Adrenal gland (tissue), 12 donors: ENCODE measurements around the gene SLC43A3. TPM values are rescaled to one million over a fixed set of nuclear protein-coding genes. Genes with fewer than 3 reads are reported as not detected.

Experiments used
- DNase-seq, 7 donors: peaks; one replicate each; pipeline ENCODE4 v3.0.0-alpha.2; 2019 to 2020
- H3K27ac ChIP-seq, 5 donors: fragments of 200-600 bp; sonication (generic) in 4 of 5; 1 replicate in 3 of 5; 2 replicates in 2 of 5; pipeline versions ENCODE4 v1.5.1 to v1.8.0; 2016 to 2020; ENCODE audit warnings: mild to moderate bottlenecking in 1 of 5
- H3K27me3 ChIP-seq: fragments of 200-600 bp; 2 replicates; pipeline ENCODE4 v1.8.0; 2021
- H3K36me3 ChIP-seq, 2 donors: fragments of 200-600 bp; replicated peaks in 1 of 2; 1 replicate in 1 of 2; 2 replicates in 1 of 2; pipeline versions ENCODE4 v1.5.1 to v1.8.0; 2018 to 2022
- H3K4me1 ChIP-seq, 2 donors: fragments of 200-600 bp; replicated peaks in 1 of 2; 1 replicate in 1 of 2; 2 replicates in 1 of 2; pipeline versions ENCODE4 v1.5.1 to v1.8.0; 2018 to 2021
- H3K4me3 ChIP-seq, 4 donors: fragments of 200-600 bp; sonication (generic) in 3 of 4; one replicate each; pipeline ENCODE4 v1.5.1; 2016 to 2018
- H3K9me3 ChIP-seq, 3 donors: fragments of 200-600 bp; sonication (generic) in 1 of 3; replicated peaks in 1 of 3; 1 replicate in 2 of 3; 2 replicates in 1 of 3; pipeline versions ENCODE4 v1.5.1 to v1.8.0; 2016 to 2021
- POLR2A ChIP-seq, 2 donors: fragments of 450-650 bp; IDR thresholded peaks; one replicate each; pipeline ENCODE4 v1.6.1; 2017; ENCODE audit warnings: antibody characterized with exemption in 2 of 2, mild to moderate bottlenecking in 2 of 2, moderate library complexity in 1 of 2
- WGBS, 4 donors: extraction: QIAGEN DNeasy Blood & Tissue Kit in 2 of 4; methylation state at CpG; one replicate each; pipeline versions ENCODE4 v1.1.5 to v1.1.7; 2013 to 2017; 5-methylcytosine and 5-hydroxymethylcytosine counted together
- intact Hi-C, 2 donors: fragments of 100-400 bp; cut with DNase I; formaldehyde crosslinking; loops; one replicate each; pipeline versions ENCODE4 v1.14.1 to v1.15.0; 2022 to 2023
- polyA plus RNA-seq, 3 donors: library from polyadenylated mRNA; stranded (reverse); fragments of 200-250 nt in 2 of 3; fragments of 350-450 nt in 1 of 3; fragmentation: Illumina TruSeq in 1 of 3; extraction: RNeasy Lipid Tissue Mini Kit (QIAGEN cat#74804) in 1 of 3; gene quantifications; one replicate each; pipeline ENCODE4 v1.2.3, GENCODE V29; 2013 to 2014
- total RNA-seq, 9 donors: library from RNA; depleted of rRNA in 4 of 9; stranded (reverse); fragments of >200 nt in 4 of 9; fragments of 120-200 nt in 1 of 9; fragmentation: NEBNext Ultra II Directional in 1 of 9; extraction: Animal tissue kit (Norgen Biotek cat#: 25700) in 1 of 9; gene quantifications; one replicate each; pipeline versions ENCODE4 v1.1.0 to v1.2.4, GENCODE V29; 2013 to 2023
- TF ChIP-seq, protein P1 (sequence below), 6 experiments: fragments of 450-650 bp in 4 of 6; fragments of 200-600 bp in 2 of 6; sonication (generic) in 1 of 6; IDR thresholded peaks; 1 replicate in 5 of 6; 2 replicates in 1 of 6; pipeline versions ENCODE4 v1.5.1 to v1.8.0; 2016 to 2021; ENCODE audit warnings: antibody characterized with exemption in 6 of 6, mild to moderate bottlenecking in 2 of 6, moderate library complexity in 1 of 6
- donor health status: healthy with polysubstance abuse.
- donor health status: Bipolar disorder and iron deficiency.
- donor health status: DM: yes; HTN: yes; CAD: no.
- donor health status: DM: no; HTN: no; CAD: no.
- donor health status: DM: no; HTN: no; CAD: no.
- donor health status: DM: yes; HTN: yes; CAD: no.

Gene SLC43A3
- total and polyA plus RNA-seq, 12 donors, result 14.0 to 72.7 (median 27.3) TPM

DNA sequence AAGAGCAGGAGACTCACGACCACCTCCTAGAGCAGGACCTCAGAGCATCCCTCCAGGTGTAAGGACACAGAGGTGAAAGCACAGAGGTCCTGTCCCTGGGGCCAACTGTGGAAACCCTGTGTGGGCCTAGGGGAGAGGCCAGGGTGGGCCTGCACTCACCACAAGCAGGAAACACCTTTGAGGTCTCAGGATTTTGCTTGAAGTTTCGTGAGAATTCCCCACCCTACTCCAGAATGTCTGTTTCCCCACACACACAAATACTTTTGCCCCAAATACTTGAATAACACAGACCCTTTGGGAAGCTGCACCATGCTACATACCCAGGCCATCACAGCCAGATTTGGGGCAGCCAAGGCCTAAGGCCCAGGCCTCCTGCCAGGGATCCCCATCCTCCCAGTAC, 18.1 kb downstream of the SLC43A3 start:
- no peak overlapping the region for H3K27ac ChIP-seq
- H3K4me1 ChIP-seq, result peaks cover 0 to 10% of the 10 kb centered on the region in 2 donors
- no peak for DNase-seq
- no peak overlapping the region for H3K4me3 ChIP-seq
- intact Hi-C loops, result no loop called here
- peaks cover 0 to 53% of the 10 kb centered on the region in 2 donors for H3K36me3 ChIP-seq
- TF ChIP-seq, protein P1, sequence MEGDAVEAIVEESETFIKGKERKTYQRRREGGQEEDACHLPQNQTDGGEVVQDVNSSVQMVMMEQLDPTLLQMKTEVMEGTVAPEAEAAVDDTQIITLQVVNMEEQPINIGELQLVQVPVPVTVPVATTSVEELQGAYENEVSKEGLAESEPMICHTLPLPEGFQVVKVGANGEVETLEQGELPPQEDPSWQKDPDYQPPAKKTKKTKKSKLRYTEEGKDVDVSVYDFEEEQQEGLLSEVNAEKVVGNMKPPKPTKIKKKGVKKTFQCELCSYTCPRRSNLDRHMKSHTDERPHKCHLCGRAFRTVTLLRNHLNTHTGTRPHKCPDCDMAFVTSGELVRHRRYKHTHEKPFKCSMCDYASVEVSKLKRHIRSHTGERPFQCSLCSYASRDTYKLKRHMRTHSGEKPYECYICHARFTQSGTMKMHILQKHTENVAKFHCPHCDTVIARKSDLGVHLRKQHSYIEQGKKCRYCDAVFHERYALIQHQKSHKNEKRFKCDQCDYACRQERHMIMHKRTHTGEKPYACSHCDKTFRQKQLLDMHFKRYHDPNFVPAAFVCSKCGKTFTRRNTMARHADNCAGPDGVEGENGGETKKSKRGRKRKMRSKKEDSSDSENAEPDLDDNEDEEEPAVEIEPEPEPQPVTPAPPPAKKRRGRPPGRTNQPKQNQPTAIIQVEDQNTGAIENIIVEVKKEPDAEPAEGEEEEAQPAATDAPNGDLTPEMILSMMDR (IDR thresholded peaks at IDR 0.05), result no peak
- no peak for TF ChIP-seq POLR2A (IDR thresholded peaks at IDR 0.05)
- no peaks in the 10 kb centered on the region for H3K27me3 ChIP-seq
- no peaks in the 10 kb centered on the region for H3K9me3 ChIP-seq
- 81 to 89% (median 87%) methylated on average over 2 of the region's 2 CpGs for WGBS, 4 donors

DNA sequence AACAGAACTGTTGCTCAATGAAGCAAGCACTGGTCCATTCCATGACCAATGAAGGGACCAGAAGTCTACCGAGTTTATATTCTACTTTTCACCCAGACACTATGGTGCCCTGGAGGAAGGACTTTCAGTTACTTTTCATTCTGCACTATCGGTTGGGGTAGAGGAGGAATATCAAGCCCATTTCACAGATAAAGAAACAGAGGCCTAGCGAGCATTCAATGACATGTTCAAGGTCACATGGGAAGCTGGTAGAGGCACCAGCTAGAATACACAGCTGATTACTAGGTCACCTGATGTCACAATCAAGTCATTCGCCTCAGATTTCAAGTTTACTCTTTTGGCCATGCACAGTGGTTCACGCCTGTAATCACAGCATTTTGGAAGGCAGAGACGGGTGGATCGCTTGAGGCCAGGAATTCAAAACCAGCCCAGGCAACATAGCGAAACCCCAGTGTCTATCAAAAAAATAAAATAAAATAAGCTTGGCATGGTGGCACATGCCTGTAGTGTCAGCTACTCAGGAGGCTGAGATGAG, 18.9 kb downstream of the SLC43A3 start:
- no peak for TF ChIP-seq POLR2A (IDR thresholded peaks at IDR 0.05)
- TF ChIP-seq, protein P1 (IDR thresholded peaks at IDR 0.05), result no peak
- Histone ChIP-seq H3K36me3 (peaks cover 0 to 46% of the 10 kb centered on the region in 2 donors), H3K4me3 (no peak overlapping the region), H3K27ac (no peak overlapping the region), H3K27me3 (no peaks in the 10 kb centered on the region), H3K4me1 (peaks cover 0 to 10% of the 10 kb centered on the region in 2 donors), H3K9me3 (no peaks in the 10 kb centered on the region)
- 94 to 98% (median 95%) methylated on average over 8 of the region's 8 CpGs for WGBS, 4 donors
- intact Hi-C loops, result no loop called here
- DNase-seq, result no peak

DNA sequence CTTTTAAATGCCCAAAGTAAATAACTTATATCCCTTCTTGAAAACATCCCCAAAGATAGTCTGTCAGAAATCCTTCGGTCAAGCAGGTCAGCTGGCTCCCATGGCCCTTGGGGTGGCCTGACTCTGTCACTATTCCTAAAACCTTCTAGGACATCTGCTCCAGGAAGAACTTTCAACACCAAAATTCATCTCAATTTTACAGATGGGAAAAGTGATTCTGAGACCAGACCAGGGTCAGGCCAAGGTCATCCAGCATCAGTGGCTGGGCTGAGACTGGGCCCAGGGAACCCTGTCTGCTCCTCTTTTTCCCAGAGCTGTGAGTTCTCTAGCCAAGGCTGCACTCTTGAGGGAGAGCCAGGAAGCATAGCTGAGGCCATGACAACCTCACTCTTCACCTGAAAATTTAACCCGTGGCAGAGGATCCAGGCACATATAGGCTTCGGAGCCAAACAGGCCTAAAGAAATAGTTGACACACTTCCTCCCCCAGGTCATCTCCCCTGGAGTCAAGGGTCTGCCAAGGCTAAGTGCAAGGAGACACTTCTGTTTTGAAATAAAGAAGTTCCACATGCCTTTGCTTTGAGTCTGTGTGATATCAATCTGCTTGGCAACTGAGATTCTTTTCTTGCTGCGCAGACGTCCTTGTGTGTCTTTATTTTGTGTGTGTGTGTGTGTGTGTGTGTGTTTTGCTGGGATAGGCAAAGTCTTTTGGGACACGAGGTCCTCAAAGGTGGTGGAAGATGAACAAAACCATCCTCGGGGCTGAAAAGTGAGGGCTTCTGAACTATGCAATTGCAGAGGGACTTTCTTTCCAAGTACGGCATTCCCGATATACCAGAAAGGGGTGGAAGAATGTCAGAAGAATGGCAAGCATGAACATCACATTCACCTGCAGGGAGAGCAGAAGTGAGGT, 19.7 kb downstream of the SLC43A3 start:
- TF ChIP-seq, protein P1 (IDR thresholded peaks at IDR 0.05), result no peak
- no peak for TF ChIP-seq POLR2A (IDR thresholded peaks at IDR 0.05)
- intact Hi-C loops, result no loop called here
- peaks cover 0 to 10% of the 10 kb centered on the region in 2 donors for H3K4me1 ChIP-seq
- H3K36me3 ChIP-seq, result peaks cover 0 to 42% of the 10 kb centered on the region in 2 donors
- 80 to 85% (median 83%) methylated on average over 9 of the region's 9 CpGs for WGBS, 4 donors
- H3K27ac ChIP-seq, result no peak overlapping the region
- no peak overlapping the region for H3K4me3 ChIP-seq
- no peaks in the 10 kb centered on the region for H3K9me3 ChIP-seq
- DNase-seq, result no peak
- H3K27me3 ChIP-seq, result no peaks in the 10 kb centered on the region

DNA sequence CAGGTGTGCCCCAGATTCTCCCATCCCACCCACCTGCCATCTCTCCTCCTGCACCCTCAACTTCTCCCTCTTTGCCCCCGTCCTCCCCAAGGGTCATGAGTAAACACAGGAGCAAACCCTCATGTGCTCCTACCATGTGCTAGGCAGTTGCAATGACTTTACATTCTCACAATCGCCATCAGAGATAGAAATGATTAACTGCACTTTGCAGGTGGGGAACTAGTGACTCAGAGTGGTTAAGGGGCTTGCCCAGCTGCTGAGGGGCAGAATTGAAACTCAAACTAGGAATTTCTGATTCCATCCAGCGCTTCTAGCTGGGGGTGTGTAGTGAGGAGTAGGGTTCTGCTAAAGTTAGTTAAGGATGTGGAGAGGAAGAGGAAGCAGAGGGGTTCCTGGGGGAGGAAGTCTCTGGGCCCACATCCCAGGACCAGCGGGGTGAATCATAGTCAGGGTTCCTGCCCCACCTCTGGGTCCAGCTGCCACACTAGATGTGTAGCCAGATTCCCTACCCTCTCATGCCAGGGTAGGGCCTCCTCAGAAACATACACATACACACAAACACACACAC, 20.5 kb downstream of the SLC43A3 start:
- H3K27me3 ChIP-seq, result no peaks in the 10 kb centered on the region
- TF ChIP-seq POLR2A (IDR thresholded peaks at IDR 0.05), result no peak
- TF ChIP-seq, protein P1 (IDR thresholded peaks at IDR 0.05), result no peak
- H3K4me1 ChIP-seq, result peaks cover 0 to 10% of the 10 kb centered on the region in 2 donors
- DNase-seq, result no peak
- 53 to 64% (median 60%) methylated on average over 4 of the region's 4 CpGs for WGBS, 4 donors
- peaks cover 0 to 38% of the 10 kb centered on the region in 2 donors for H3K36me3 ChIP-seq
- no peak overlapping the region for H3K27ac ChIP-seq
- H3K9me3 ChIP-seq, result no peaks in the 10 kb centered on the region
- intact Hi-C loops, result no loop called here
- no peak overlapping the region for H3K4me3 ChIP-seq
